BJ (cell line): ENCODE results near the gene SPCS3. TPM values are rescaled to one million over a fixed set of nuclear protein-coding genes. Genes with fewer than 3 reads are reported as not detected.
"Not testable (repeated sequence)": the region's sequence is repeated elsewhere in the genome, so short reads cannot be mapped to it uniquely, and the experiment has no call there.

Experiments used
- CTCF ChIA-PET: fragments of 350-600 bp; formaldehyde crosslinking; extraction: SDS; loops from one replicate; lab custom pipeline; 2021; ENCODE audit warnings: antibody characterized with exemption, inconsistent platforms; lab: Yijun Ruan, JAX
- POLR2A ChIA-PET: fragments of 300-600 bp; sonication (Branson Sonifier 250); formaldehyde crosslinking; extraction: SDS; loops from one replicate; lab custom pipeline; 2021; ENCODE audit warnings: antibody characterized with exemption; lab: Charles Lee
- DNase-seq: peaks from one replicate; pipeline ENCODE4 v3.0.0-alpha.2; 2011; ENCODE audit warnings: low read depth
- H3K27me3 ChIP-seq: 2 replicates; pipeline ENCODE4 v1.6.0; 2011; ENCODE audit warnings: low read length; ENCODE audit not compliant: control insufficient read depth, insufficient read depth
- H3K36me3 ChIP-seq: 2 replicates; pipeline ENCODE4 v1.5.1; 2011; ENCODE audit warnings: low read length; ENCODE audit not compliant: control insufficient read depth, insufficient read depth
- H3K4me3 ChIP-seq: 2 replicates; pipeline ENCODE4 v1.5.1; 2011; ENCODE audit warnings: low read depth, mild to moderate bottlenecking, control low read depth, low read length
- CTCF ChIP-seq: IDR thresholded peaks from 2 replicates; pipeline ENCODE4 v1.5.1; 2011; ENCODE audit warnings: low read depth, mild to moderate bottlenecking, control low read depth, inconsistent platforms, low read length, moderate library complexity; ENCODE audit not compliant: insufficient read depth
- polyA plus RNA-seq: library from polyadenylated mRNA; depleted of rRNA; stranded (reverse); fragments of >200 nt; gene quantifications from 2 replicates; pipeline ENCODE4 v1.2.3, GENCODE V29; 2011

The SPCS3 gene
- polyA plus RNA-seq, 1 experiment = 55.3 TPM

- ChIA-PET POLR2A (no interaction called here), CTCF (interaction anchor here (1.8 kb wide), 1 partner anchor 9 kb away, joined by 5 read pairs; no protein-coding TSS in a partner anchor)
- H3K36me3 ChIP-seq = no peaks in the 10 kb centered on the region
- H3K27me3 ChIP-seq = no peaks in the 10 kb centered on the region; the same call in 1 of the 2 replicates
- DNase-seq = no peak
- no peak for TF ChIP-seq CTCF
- no peak overlapping the region for H3K4me3 ChIP-seq
These were observed 26.8 kb upstream of the SPCS3 start for GRCh38 chr4:176292920-176293319.

GRCh38 chr4:176293660-176294059 is 26.1 kb upstream of the SPCS3 start:
- ChIA-PET CTCF (interaction anchor here (1.8 kb wide), 1 partner anchor 9 kb away, joined by 5 read pairs; no protein-coding TSS in a partner anchor), POLR2A (no interaction called here)
- H3K27me3 ChIP-seq = no peaks in the 10 kb centered on the region; the same call in 1 of the 2 replicates

GRCh38 chr4:176295907-176296306 is 23.9 kb upstream of the SPCS3 start:
- H3K4me3 ChIP-seq, DNase-seq, H3K27me3 ChIP-seq, POLR2A ChIA-PET, H3K36me3 ChIP-seq: not testable (repeated sequence)
- CTCF ChIA-PET = interaction anchor here (2.5 kb wide), 1 partner anchor 145 kb away, joined by 6 read pairs; no protein-coding TSS in a partner anchor

More at GRCh38 chr4:176293660-176294059, 26.1 kb upstream of the SPCS3 start:
- Histone ChIP-seq H3K4me3 (no peak overlapping the region), H3K36me3 (no peaks in the 10 kb centered on the region)
- no peak for TF ChIP-seq CTCF
- no peak for DNase-seq

GRCh38 chr4:176298664-176299063 is 21.1 kb upstream of the SPCS3 start:
- no peaks in the 10 kb centered on the region for H3K36me3 ChIP-seq
- DNase-seq = no peak
- no peaks in the 10 kb centered on the region for H3K27me3 ChIP-seq
- ChIA-PET POLR2A (no interaction called here), CTCF (no interaction called here)
- TF ChIP-seq CTCF = no peak
- no peak overlapping the region for H3K4me3 ChIP-seq

GRCh38 chr4:176300036-176300435 is 19.7 kb upstream of the SPCS3 start:
- Histone ChIP-seq H3K27me3 (no peaks in the 10 kb centered on the region), H3K36me3 (no peaks in the 10 kb centered on the region), H3K4me3 (no peak overlapping the region)
- POLR2A ChIA-PET = no interaction called here
- DNase-seq = no peak
- TF ChIP-seq CTCF = no peak
- CTCF ChIA-PET = no interaction called here

- ChIA-PET POLR2A (no interaction called here), CTCF (no interaction called here)
- no peaks in the 10 kb centered on the region for H3K27me3 ChIP-seq
- H3K36me3 ChIP-seq = no peaks in the 10 kb centered on the region
- no peak overlapping the region for H3K4me3 ChIP-seq
- DNase-seq = no peak
- TF ChIP-seq CTCF = no peak
These were observed 19.2 kb upstream of the SPCS3 start for GRCh38 chr4:176300565-176300964.
